OCI-LY7 (cell line): ENCODE results near the gene MED25.

Experiments
- EZH2phosphoT487 ChIP-seq: fragments of 200-600 bp; sonication (generic); IDR thresholded peaks from 2 replicates; pipeline ENCODE4 v1.6.1; 2018; ENCODE audit warnings: low read depth, borderline replicate concordance, mild to moderate bottlenecking, mixed run types, antibody characterized with exemption, low read length, moderate library complexity, mixed read lengths
- TF ChIP-seq, protein P1 (sequence below): fragments of 200-600 bp; sonication (generic); conservative IDR thresholded peaks from 2 replicates; pipeline ENCODE4 v1.5.1; 2014; ENCODE audit warnings: mild to moderate bottlenecking, antibody characterized with exemption, low read length, moderate library complexity, mixed read lengths

DNA sequence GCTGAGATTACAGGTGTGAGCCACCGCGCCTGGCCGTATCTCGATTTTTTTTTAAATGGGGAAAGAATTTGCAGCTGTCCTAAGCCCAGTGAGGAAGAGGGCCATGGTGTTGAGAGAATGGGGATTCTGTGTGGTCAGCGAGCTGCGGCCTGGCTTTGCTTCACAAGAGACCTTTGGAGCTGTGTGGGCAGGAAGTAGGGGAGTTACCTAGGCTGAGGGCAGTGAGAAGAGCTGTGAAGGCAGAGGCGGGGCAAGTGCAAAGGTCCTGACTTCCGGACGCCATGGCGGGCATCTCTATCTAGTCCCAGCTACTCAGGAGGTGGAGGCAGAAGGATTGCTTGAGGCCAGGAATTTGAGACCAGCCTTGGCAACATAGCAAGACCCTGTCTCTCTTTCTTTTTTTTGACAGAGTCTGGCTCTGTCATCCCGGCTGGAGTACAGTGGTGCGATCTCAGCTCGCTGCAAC, 46.4 kb upstream of the MED25 start:
- no peak for TF ChIP-seq EZH2phosphoT487
- TF ChIP-seq, protein P1, sequence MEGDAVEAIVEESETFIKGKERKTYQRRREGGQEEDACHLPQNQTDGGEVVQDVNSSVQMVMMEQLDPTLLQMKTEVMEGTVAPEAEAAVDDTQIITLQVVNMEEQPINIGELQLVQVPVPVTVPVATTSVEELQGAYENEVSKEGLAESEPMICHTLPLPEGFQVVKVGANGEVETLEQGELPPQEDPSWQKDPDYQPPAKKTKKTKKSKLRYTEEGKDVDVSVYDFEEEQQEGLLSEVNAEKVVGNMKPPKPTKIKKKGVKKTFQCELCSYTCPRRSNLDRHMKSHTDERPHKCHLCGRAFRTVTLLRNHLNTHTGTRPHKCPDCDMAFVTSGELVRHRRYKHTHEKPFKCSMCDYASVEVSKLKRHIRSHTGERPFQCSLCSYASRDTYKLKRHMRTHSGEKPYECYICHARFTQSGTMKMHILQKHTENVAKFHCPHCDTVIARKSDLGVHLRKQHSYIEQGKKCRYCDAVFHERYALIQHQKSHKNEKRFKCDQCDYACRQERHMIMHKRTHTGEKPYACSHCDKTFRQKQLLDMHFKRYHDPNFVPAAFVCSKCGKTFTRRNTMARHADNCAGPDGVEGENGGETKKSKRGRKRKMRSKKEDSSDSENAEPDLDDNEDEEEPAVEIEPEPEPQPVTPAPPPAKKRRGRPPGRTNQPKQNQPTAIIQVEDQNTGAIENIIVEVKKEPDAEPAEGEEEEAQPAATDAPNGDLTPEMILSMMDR: no peak
